ENCODE results near the gene ABCB10. TPM values are rescaled to one million over a fixed set of nuclear protein-coding genes. Genes with fewer than 3 reads are reported as not detected.

Gene ABCB10
- total RNA-seq, 1 experiment from 2014 or later, result 20.0 TPM

DNA sequence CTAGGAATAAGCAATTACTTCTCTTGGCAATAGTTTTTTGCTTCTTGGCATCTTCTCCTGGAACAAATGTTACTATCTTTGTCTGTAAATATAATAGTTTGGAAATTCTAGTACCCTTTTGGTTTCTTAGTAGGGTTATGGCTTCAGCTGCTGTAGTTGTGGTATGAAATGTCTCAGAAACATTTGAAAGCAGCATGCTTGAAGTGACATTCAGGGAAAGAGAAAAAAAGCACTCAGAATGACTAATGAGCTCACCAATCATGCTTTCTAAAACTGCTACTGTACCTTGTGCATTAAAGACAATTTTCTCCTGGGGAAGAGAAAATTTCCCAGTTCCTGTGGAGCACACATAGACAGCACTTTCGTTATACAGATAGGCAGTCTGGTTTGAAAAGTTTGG, 71.3 kb downstream of the ABCB10 start:
- H3K36me3 ChIP-seq (ENCODE audit: insufficient read depth, low read length, poor library complexity, severe bottlenecking), result peaks cover 38% of the 10 kb centered on the region
- intact Hi-C loops (cut with micrococcal nuclease; ENCODE audit: unreplicated experiment), result no loop called here
- H3K9me3 ChIP-seq (ENCODE audit: low read depth, low read length, poor library complexity, severe bottlenecking), result no peaks in the 10 kb centered on the region
- no peaks in the 10 kb centered on the region for H3K27me3 ChIP-seq (replicated peaks; ENCODE audit: insufficient read depth, low read depth, low read length, poor library complexity)
- H3K27ac ChIP-seq (ENCODE audit: low read depth, low read length, poor library complexity, severe bottlenecking), result no peak overlapping the region
- no TSS peak for BruUV-seq (replicated peaks)
- POLR2A ChIA-PET (ENCODE audit: low non-redundant PET), result no interaction called here
- H3K4me3 ChIP-seq (ENCODE audit: low read depth, low read length, poor library complexity, severe bottlenecking), result no peak overlapping the region
- TF ChIP-seq CTCF (conservative IDR thresholded peaks at IDR 0.05; ENCODE audit: low read depth, low read length) (no peak), EZH2 (IDR thresholded peaks at IDR 0.05; ENCODE audit: borderline replicate concordance, low read depth, low read length, poor library complexity, severe bottlenecking) (no peak)
- DNase-seq (ENCODE audit: low spot score), result no peak
- CTCF ChIA-PET, result no interaction called here
- H3K4me1 ChIP-seq (ENCODE audit: insufficient read depth, low read length, poor library complexity, severe bottlenecking), result no peaks in the 10 kb centered on the region

DNA sequence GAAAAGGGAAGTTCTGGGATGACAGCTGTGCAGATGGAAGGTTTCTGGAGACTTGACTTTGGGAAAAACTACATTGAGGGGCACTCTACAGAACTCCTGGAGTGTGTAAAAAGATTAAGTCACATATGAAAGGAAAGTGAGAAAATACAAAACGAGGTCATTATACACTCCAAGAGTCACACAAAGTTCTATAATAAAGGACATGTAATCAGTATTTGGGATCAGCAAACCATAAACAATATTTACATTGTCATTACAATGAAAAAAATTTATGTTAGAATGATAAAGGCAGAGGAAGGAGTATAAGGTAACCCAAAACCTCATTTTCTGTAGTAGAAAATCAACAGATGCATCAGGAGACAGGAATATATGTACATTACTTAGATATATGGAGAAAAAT, 73.2 kb downstream of the ABCB10 start:
- TF ChIP-seq EZH2 (IDR thresholded peaks at IDR 0.05; ENCODE audit: borderline replicate concordance, low read depth, low read length, poor library complexity, severe bottlenecking) (no peak), CTCF (conservative IDR thresholded peaks at IDR 0.05; ENCODE audit: low read depth, low read length) (no peak)
- intact Hi-C loops (cut with micrococcal nuclease; ENCODE audit: unreplicated experiment), result no loop called here
- ChIA-PET CTCF (no interaction called here), POLR2A (ENCODE audit: low non-redundant PET) (no interaction called here)
- no TSS peak for BruUV-seq (replicated peaks)
- Histone ChIP-seq H3K27ac (ENCODE audit: low read depth, low read length, poor library complexity, severe bottlenecking) (no peak overlapping the region), H3K9me3 (ENCODE audit: low read depth, low read length, poor library complexity, severe bottlenecking) (no peaks in the 10 kb centered on the region), H3K4me1 (ENCODE audit: insufficient read depth, low read length, poor library complexity, severe bottlenecking) (no peaks in the 10 kb centered on the region), H3K4me3 (ENCODE audit: low read depth, low read length, poor library complexity, severe bottlenecking) (no peak overlapping the region), H3K36me3 (ENCODE audit: insufficient read depth, low read length, poor library complexity, severe bottlenecking) (peaks cover 49% of the 10 kb centered on the region), H3K27me3 (replicated peaks; ENCODE audit: insufficient read depth, low read depth, low read length, poor library complexity) (no peaks in the 10 kb centered on the region)
- no peak for DNase-seq (ENCODE audit: low spot score)

GRCh38 chr1:229482511-229482910, 76.0 kb downstream of the ABCB10 start:
- no peak for DNase-seq (ENCODE audit: low spot score)
- ChIA-PET CTCF (interaction anchor here (0.6 to 1.4 kb wide), 8 partner anchors 9 to 252 kb away, joined by 3 to 16 read pairs (median 4); no protein-coding TSS in a partner anchor), POLR2A (ENCODE audit: low non-redundant PET) (no interaction called here)
- Histone ChIP-seq H3K4me1 (ENCODE audit: insufficient read depth, low read length, poor library complexity, severe bottlenecking) (no peaks in the 10 kb centered on the region), H3K27ac (ENCODE audit: low read depth, low read length, poor library complexity, severe bottlenecking) (no peak overlapping the region), H3K4me3 (ENCODE audit: low read depth, low read length, poor library complexity, severe bottlenecking) (no peak overlapping the region), H3K36me3 (ENCODE audit: insufficient read depth, low read length, poor library complexity, severe bottlenecking) (peaks cover 40% of the 10 kb centered on the region), H3K27me3 (replicated peaks; ENCODE audit: insufficient read depth, low read depth, low read length, poor library complexity) (no peaks in the 10 kb centered on the region), H3K9me3 (ENCODE audit: low read depth, low read length, poor library complexity, severe bottlenecking) (no peaks in the 10 kb centered on the region)
- BruUV-seq (replicated peaks), result no TSS peak
- no peak for TF ChIP-seq CTCF (conservative IDR thresholded peaks at IDR 0.05; ENCODE audit: low read depth, low read length)
- no peak for TF ChIP-seq EZH2 (IDR thresholded peaks at IDR 0.05; ENCODE audit: borderline replicate concordance, low read depth, low read length, poor library complexity, severe bottlenecking)
- intact Hi-C loops (cut with micrococcal nuclease; ENCODE audit: unreplicated experiment), result loop anchor here (1.0 kb wide), 2 partner anchors 224 to 818 kb away; no protein-coding TSS in a partner anchor

All from A673 (cell line).